Panc1 (cell line): ENCODE measurements around the gene C6orf132.

Source experiments
- CTCF ChIP-seq: fragments of 450-650 bp; IDR thresholded peaks from 2 replicates; pipeline ENCODE4 v1.5.1; 2017; ENCODE audit warnings: mild to moderate bottlenecking
- POLR2AphosphoS5 ChIP-seq: IDR thresholded peaks from 2 replicates; pipeline ENCODE4 v1.6.1; 2012; ENCODE audit warnings: mild to moderate bottlenecking, low read depth, low read length, moderate library complexity
- TF ChIP-seq, protein P1 (sequence below), 2 experiments: IDR thresholded peaks; 2 replicates each; pipeline ENCODE4 v1.6.1; 2011 to 2012; ENCODE audit warnings: low read depth in 2 of 2, control low read depth in 1 of 2, low read length in 1 of 2, mild to moderate bottlenecking in 1 of 2, moderate library complexity in 1 of 2; ENCODE audit not compliant: insufficient read depth in 1 of 2

DNA sequence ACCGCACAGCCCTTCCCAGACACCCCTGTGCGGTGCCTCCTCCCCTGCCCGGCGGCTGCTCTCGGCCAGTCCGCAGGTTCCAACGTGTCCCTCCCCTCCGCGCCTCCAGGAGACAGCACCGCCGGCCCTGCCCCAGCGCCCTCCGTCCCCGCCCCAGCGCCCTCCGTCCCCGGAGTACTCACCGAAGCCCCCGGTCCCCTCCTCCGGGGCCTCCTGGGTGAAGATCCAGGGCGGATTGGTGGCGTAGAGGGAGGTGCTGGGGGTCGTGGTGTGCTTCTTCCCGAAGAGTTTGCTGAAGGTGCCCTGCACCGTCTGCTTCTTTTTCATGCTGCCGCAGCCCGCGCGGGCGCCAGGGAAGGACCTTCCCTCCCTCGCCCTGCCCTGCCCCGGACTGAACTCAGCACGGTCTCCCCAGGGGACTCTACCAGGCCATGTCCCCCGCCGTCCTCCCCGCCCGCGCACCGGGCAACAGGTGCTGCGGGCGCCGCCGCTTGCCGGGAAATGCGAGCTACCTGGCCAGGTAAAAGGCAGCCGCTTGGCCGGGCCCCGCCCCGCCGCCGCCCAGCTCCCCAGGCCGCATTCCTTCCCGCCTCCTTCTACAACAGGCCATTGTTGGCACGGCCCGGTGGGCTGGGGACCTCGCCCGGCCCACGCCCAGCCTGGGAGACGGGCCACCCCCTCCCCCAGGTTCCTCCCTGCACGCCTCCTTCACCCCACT is at the start of gene C6orf132:
- TF ChIP-seq CTCF (no peak), POLR2AphosphoS5 (no peak)
- TF ChIP-seq, protein P1, sequence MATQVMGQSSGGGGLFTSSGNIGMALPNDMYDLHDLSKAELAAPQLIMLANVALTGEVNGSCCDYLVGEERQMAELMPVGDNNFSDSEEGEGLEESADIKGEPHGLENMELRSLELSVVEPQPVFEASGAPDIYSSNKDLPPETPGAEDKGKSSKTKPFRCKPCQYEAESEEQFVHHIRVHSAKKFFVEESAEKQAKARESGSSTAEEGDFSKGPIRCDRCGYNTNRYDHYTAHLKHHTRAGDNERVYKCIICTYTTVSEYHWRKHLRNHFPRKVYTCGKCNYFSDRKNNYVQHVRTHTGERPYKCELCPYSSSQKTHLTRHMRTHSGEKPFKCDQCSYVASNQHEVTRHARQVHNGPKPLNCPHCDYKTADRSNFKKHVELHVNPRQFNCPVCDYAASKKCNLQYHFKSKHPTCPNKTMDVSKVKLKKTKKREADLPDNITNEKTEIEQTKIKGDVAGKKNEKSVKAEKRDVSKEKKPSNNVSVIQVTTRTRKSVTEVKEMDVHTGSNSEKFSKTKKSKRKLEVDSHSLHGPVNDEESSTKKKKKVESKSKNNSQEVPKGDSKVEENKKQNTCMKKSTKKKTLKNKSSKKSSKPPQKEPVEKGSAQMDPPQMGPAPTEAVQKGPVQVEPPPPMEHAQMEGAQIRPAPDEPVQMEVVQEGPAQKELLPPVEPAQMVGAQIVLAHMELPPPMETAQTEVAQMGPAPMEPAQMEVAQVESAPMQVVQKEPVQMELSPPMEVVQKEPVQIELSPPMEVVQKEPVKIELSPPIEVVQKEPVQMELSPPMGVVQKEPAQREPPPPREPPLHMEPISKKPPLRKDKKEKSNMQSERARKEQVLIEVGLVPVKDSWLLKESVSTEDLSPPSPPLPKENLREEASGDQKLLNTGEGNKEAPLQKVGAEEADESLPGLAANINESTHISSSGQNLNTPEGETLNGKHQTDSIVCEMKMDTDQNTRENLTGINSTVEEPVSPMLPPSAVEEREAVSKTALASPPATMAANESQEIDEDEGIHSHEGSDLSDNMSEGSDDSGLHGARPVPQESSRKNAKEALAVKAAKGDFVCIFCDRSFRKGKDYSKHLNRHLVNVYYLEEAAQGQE (IDR thresholded peaks at IDR 0.05; ENCODE audit: insufficient read depth in 1 of 2, low read depth in 2 of 2, low read length in 1 of 2), result no peak
